ENCODE data around the gene ASZ1. TPM values are rescaled to one million over a fixed set of nuclear protein-coding genes. Genes with fewer than 3 reads are reported as not detected.

The ASZ1 gene
- total RNA-seq, 1 donor from 2014 or later = not detected

- H3K27ac Mint-ChIP-seq (ENCODE audit: unreplicated experiment) = no peak overlapping the region
- no peaks in the 10 kb centered on the region for H3K4me1 Mint-ChIP-seq (ENCODE audit: unreplicated experiment)
- TF ChIP-seq, protein P1, sequence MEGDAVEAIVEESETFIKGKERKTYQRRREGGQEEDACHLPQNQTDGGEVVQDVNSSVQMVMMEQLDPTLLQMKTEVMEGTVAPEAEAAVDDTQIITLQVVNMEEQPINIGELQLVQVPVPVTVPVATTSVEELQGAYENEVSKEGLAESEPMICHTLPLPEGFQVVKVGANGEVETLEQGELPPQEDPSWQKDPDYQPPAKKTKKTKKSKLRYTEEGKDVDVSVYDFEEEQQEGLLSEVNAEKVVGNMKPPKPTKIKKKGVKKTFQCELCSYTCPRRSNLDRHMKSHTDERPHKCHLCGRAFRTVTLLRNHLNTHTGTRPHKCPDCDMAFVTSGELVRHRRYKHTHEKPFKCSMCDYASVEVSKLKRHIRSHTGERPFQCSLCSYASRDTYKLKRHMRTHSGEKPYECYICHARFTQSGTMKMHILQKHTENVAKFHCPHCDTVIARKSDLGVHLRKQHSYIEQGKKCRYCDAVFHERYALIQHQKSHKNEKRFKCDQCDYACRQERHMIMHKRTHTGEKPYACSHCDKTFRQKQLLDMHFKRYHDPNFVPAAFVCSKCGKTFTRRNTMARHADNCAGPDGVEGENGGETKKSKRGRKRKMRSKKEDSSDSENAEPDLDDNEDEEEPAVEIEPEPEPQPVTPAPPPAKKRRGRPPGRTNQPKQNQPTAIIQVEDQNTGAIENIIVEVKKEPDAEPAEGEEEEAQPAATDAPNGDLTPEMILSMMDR (IDR thresholded peaks at IDR 0.05; ENCODE audit: unreplicated experiment) = no peak
- no peak overlapping the region for H3K4me3 Mint-ChIP-seq (ENCODE audit: unreplicated experiment)
- H3K9me3 Mint-ChIP-seq (ENCODE audit: unreplicated experiment) = no peaks in the 10 kb centered on the region
- no peak for DNase-seq (ENCODE audit: low spot score)
- no peaks in the 10 kb centered on the region for H3K36me3 Mint-ChIP-seq (ENCODE audit: low read depth, unreplicated experiment)
- H3K27me3 Mint-ChIP-seq (ENCODE audit: unreplicated experiment) = no peaks in the 10 kb centered on the region
These were observed 62.8 kb downstream of the ASZ1 start for GRCh38 chr7:117364339-117365080.

- Mint-ChIP-seq H3K36me3 (ENCODE audit: low read depth, unreplicated experiment) (no peaks in the 10 kb centered on the region), H3K9me3 (ENCODE audit: unreplicated experiment) (no peaks in the 10 kb centered on the region), H3K4me3 (ENCODE audit: unreplicated experiment) (no peak overlapping the region), H3K4me1 (ENCODE audit: unreplicated experiment) (no peaks in the 10 kb centered on the region), H3K27me3 (ENCODE audit: unreplicated experiment) (no peaks in the 10 kb centered on the region), H3K27ac (ENCODE audit: unreplicated experiment) (no peak overlapping the region)
- TF ChIP-seq, protein P1 (IDR thresholded peaks at IDR 0.05; ENCODE audit: unreplicated experiment) = no peak
- DNase-seq (ENCODE audit: low spot score) = no peak
These were observed 64.9 kb downstream of the ASZ1 start for GRCh38 chr7:117362294-117362888.

GRCh38 chr7:117350027-117350426 lies 77.3 kb downstream of the ASZ1 start:
- H3K4me1 Mint-ChIP-seq (ENCODE audit: unreplicated experiment) = peaks cover 9% of the 10 kb centered on the region
- no peaks in the 10 kb centered on the region for H3K9me3 Mint-ChIP-seq (ENCODE audit: unreplicated experiment)
- no peak overlapping the region for H3K27ac Mint-ChIP-seq (ENCODE audit: unreplicated experiment)
- TF ChIP-seq, protein P1 (IDR thresholded peaks at IDR 0.05; ENCODE audit: unreplicated experiment) = no peak
- H3K27me3 Mint-ChIP-seq (ENCODE audit: unreplicated experiment) = no peaks in the 10 kb centered on the region
- H3K36me3 Mint-ChIP-seq (ENCODE audit: low read depth, unreplicated experiment) = no peaks in the 10 kb centered on the region
- H3K4me3 Mint-ChIP-seq (ENCODE audit: unreplicated experiment) = no peak overlapping the region
- no peak for DNase-seq (ENCODE audit: low spot score)

DNA sequence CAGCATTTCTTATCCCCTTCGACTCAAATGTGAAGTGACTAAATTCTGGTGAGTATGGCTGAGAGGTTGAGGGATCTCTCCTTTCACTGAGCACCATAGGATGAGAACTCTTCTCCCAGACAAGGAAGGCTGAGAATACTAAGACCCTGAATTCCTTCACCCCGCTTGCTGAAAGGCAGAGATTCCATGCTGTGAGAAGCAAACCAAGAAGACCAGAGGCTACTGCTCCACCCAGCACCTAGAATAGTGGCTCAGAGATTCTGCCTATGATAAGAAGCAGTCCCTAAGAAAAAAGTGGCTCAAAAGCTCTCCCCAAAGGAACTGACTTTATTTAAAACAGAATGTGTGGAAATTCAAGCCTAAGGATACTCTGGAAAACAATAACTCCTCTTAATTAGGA lies 77.7 kb downstream of the ASZ1 start:
- Mint-ChIP-seq H3K27me3 (ENCODE audit: unreplicated experiment) (no peaks in the 10 kb centered on the region), H3K27ac (ENCODE audit: unreplicated experiment) (no peak overlapping the region), H3K9me3 (ENCODE audit: unreplicated experiment) (no peaks in the 10 kb centered on the region), H3K36me3 (ENCODE audit: low read depth, unreplicated experiment) (no peaks in the 10 kb centered on the region), H3K4me1 (ENCODE audit: unreplicated experiment) (peaks cover 9% of the 10 kb centered on the region), H3K4me3 (ENCODE audit: unreplicated experiment) (no peak overlapping the region)
- TF ChIP-seq, protein P1 (IDR thresholded peaks at IDR 0.05; ENCODE audit: unreplicated experiment) = no peak
- no peak for DNase-seq (ENCODE audit: low spot score)
